ENCODE measurements around the gene RALGAPA1. TPM values are rescaled to one million over a fixed set of nuclear protein-coding genes. Genes with fewer than 3 reads are reported as not detected.

RALGAPA1 gene
- total and polyA plus RNA-seq, 2 of the 13 experiments (the other 11 are each of a cell fraction or from before 2014, with no cell fraction given) = 65.0 to 89.2 TPM

GRCh38 chr14:35503646-35504045 lies 305.4 kb downstream of the RALGAPA1 start (continued):
- TF ChIP-seq ZNF691 (CRISPR knock-in tag; IDR thresholded peaks at IDR 0.05; ENCODE audit: borderline replicate concordance, low read depth) (no peak), TAF15 (IDR thresholded peaks at IDR 0.05; ENCODE audit: low read depth, low read length, poor library complexity, severe bottlenecking) (no peak), ZNF556 (CRISPR knock-in tag; IDR thresholded peaks at IDR 0.05; ENCODE audit: borderline replicate concordance) (no peak), HINFP (CRISPR knock-in tag; IDR thresholded peaks at IDR 0.05; ENCODE audit: low read depth) (no peak), ZSCAN25 (CRISPR knock-in tag; IDR thresholded peaks at IDR 0.05) (no peak), CREB1 (IDR thresholded peaks at IDR 0.05) (no peak), CREB1 (CRISPR knock-in tag; IDR thresholded peaks at IDR 0.05) (0 out of 2 replicates have a peak, but pooled peaks have one; percentile 20), TCF7L2 (IDR thresholded peaks at IDR 0.05; ENCODE audit: low read depth, low read length) (peak; percentile 2; the same call in 1 of the 2 replicates), MAX (IDR thresholded peaks at IDR 0.05) (no peak)

GRCh38 chr14:35499180-35499579 lies 309.9 kb downstream of the RALGAPA1 start:
- Histone ChIP-seq H4K20me1 (ENCODE audit: insufficient read depth, low read length) (no peaks in the 10 kb centered on the region), H3K4me2 (ENCODE audit: low read depth, low read length) (no peak overlapping the region), H3K79me2 (ENCODE audit: insufficient read depth, low read length) (no peaks in the 10 kb centered on the region), H3K9me3 (ENCODE audit: low read length) (no peaks in the 10 kb centered on the region), H3K4me1 (ENCODE audit: insufficient read depth, low read length) (peaks cover 8% of the 10 kb centered on the region), H3K27me3 (ENCODE audit: control insufficient read depth in 1 of 2, insufficient read depth in 2 of 2, low read length in 2 of 2) (no peaks in the 10 kb centered on the region), H2AFZ (ENCODE audit: low read length) (no peak overlapping the region), H3K36me3 (replicated peaks in 1 of 2; ENCODE audit: control insufficient read depth in 1 of 2, insufficient read depth in 2 of 2, low read length in 2 of 2) (no peaks in the 10 kb centered on the region), H3K27ac (ENCODE audit: extremely low read length, insufficient read depth, low read length) (no peak overlapping the region), H3K9ac (ENCODE audit: insufficient read depth, low read depth, low read length) (no peak overlapping the region), H3K4me3 (replicated peaks in 1 of 3; ENCODE audit: insufficient read depth in 1 of 3, low read depth in 2 of 3, low read length in 3 of 3) (no peak overlapping the region)
- ChIA-PET POLR2A (no interaction called here), CTCF (ENCODE audit: low intra/inter-chr PET ratio, low total read pairs) (no interaction called here)
- FAIRE-seq (no peak), DNase-seq (ENCODE audit: low spot score) (no peak), ATAC-seq (no peak)
- in situ Hi-C loops (cut with HindIII; ENCODE audit: extremely low pct_ligation_motif_present, low pct_unique_long_range_greater_than_20kb) = no loop called here
- no TSS peak for BruUV-seq (replicated peaks)
- intact Hi-C loops (cut with micrococcal nuclease; ENCODE audit: unreplicated experiment) = no loop called here
- 54% methylated on average over 2 of the region's 2 CpGs for WGBS (ENCODE audit: low lambda C conversion rate)
- no peak for TF ChIP-seq ARID5B (CRISPR knock-in tag; IDR thresholded peaks at IDR 0.05)
- no peak for TF ChIP-seq NFKBIZ (CRISPR knock-in tag; IDR thresholded peaks at IDR 0.05)
- TF ChIP-seq MAFF (IDR thresholded peaks at IDR 0.05; ENCODE audit: low read depth, low read length) = peak; percentile 38; the same call in 1 of the 2 replicates
- no peak for TF ChIP-seq PAWR (CRISPR knock-in tag; IDR thresholded peaks at IDR 0.05; ENCODE audit: borderline replicate concordance)
- TF ChIP-seq MAFK (conservative IDR thresholded peaks at IDR 0.05 in 1 of 2, IDR thresholded peaks at IDR 0.05 in 1 of 2; ENCODE audit: low read length in 2 of 2) = peak; percentile 71
- TF ChIP-seq PCBP1 (IDR thresholded peaks at IDR 0.05; ENCODE audit: borderline replicate concordance, low read depth, low read length) = no peak
- no peak for TF ChIP-seq NCOA5 (CRISPR knock-in tag; IDR thresholded peaks at IDR 0.05)
- TF ChIP-seq JUND (CRISPR knock-in tag; IDR thresholded peaks at IDR 0.05) = no peak
- no peak for TF ChIP-seq EHMT2 (IDR thresholded peaks at IDR 0.05; ENCODE audit: borderline replicate concordance, low read depth, low read length)
- TF ChIP-seq FOXA3 (CRISPR knock-in tag; IDR thresholded peaks at IDR 0.05) = no peak
